ENCODE data around the gene UVRAG.

DNA sequence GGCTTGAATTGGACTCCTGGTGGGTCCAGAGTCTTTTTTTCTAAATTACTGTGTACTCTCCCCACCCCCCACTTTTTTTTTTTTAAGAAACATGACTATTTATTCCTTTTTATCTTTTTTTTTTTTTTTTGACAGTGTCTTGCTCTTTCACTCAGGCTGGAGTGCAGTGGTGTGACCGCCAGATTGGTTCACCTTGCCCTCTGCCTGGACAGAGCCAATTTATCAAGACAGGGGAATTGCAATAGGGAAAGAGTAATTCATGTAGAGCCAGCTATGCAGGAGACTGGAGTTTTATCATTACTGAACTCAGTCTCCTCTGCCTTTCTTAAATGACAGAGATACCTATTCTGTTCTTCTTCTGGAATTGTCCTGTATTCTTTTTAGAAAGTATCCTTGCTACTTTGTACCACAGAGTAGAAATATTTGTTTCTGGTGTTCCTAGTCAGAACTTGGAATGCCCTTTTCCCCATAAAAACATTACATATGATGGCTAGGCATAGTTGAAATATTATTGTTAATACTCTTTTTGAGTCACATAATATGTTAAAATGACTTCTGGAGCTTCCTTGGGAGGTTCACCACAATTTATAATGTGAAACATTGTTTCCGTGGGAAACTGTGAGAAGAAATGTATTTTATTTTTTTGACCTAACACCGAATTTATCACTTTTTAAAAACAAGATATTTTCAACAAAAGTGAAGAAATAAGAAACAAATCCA, 95.6 kb downstream of the UVRAG start:
- TF ChIP-seq POLR2A (IDR thresholded peaks at IDR 0.05) (no peak), CTCF (IDR thresholded peaks at IDR 0.05 in 8 of 11, conservative IDR thresholded peaks at IDR 0.05 in 3 of 11) (no peak), POLR2AphosphoS5 (IDR thresholded peaks at IDR 0.05) (no peak)

Measured in spleen (tissue), 7 donors.